Islet of Langerhans (tissue), 1 donor: ENCODE data around the gene ZNF407.

ENCODE experiments used
- FAIRE-seq: peaks from one replicate; lab custom pipeline; 2011; peaks lifted over from hg19 to GRCh38; lab: Jason Lieb, UNC

The ZNF407 gene

DNA sequence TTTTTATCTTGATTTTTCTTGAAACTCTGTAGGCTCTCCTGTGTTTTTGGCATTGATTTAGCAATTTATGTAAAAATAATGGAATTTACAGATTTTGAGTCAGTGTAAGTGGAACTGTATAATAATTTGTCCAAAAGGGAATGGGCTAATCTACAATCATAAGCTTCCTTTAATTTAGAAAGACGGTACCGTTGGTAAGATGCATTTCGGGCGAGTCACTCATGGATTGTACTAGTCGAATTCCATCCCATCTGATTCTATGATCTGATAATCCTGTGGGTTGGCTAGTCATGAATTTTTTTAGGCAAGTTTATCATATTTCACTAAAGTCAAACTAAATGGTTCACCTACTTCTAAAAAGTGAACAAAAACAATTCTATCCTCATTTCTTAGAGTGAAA is 133.4 kb downstream of the ZNF407 start:
- no peak for FAIRE-seq

DNA sequence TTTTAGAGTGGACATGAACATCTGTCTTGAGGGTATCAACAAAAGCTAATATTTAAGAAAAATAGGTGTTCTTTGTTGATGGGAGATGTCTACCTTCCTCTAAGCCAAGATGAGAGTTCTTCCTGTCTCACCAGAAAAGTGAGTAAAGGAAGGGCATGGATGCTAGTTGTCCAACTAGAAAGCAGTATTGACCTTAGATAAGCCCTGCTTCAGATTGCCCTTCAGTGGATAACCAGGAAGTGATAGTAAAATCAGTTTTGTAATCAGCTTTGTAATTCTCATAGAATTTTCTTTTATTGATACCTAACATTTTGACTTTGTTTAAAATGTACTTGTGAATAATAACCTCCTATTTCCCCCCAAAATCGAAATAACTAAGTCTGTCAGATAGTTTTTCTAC is 134.7 kb downstream of the ZNF407 start:
- no peak for FAIRE-seq

DNA sequence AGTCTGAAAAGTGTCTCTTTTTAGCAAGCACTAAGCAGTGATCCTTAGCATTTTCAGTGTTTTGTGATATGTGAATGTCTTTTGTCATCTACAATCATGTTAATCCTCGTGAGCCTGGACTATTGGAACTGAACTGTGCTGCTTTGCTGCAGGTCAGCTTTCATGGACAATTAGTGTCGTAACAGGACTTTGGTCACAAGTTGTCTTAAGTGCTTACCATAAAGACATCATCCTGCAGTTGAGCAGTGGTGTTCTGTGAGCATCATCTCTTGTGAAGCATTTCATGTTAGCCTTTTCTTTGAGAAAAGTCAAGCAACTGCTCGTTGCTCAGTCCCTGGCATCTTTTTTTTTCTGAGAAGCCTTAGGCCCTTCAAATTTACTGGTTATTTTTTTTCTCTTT is 135.9 kb downstream of the ZNF407 start:
- peak; percentile 53 for FAIRE-seq

DNA sequence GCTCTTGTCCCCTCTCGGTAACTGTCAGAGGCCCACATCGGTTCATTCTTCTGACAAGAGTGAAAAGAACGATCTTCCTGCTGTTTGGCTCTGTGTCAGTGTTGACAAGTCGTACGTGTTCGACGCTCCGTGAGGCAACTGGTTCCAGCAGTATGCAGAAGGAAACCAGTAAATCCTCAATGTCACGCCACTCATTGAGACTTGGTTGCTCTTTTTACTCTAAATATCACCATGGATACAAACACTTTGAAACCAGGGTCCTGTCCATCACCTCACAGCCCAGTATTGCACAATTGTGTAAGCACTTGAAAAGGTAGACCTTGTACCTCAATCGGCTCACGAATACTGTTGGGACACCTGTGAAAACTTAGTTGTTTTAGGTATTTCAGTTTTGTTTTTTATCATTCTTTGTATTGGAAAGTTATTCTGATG is 136.4 kb downstream of the ZNF407 start:
- FAIRE-seq, result no peak

DNA sequence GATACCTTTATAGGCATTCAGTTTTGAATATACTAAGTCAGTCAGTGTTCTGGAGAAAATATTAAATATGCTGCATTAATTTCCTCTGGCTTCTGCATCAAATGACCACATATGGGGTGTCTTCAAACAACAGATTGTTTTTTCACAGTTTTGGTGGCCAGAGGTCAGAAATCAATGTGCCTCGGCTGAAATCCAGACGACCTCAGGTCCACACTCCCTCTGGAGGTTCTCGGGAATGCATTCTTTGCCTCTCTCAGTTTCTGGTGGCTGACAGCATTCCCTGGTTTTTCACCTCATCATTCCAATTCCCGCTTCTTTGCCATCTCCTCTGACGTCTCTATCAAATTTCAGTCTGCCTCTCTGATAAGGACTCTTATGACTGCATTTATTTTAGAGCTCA is 142.3 kb downstream of the ZNF407 start:
- FAIRE-seq, result no peak

DNA sequence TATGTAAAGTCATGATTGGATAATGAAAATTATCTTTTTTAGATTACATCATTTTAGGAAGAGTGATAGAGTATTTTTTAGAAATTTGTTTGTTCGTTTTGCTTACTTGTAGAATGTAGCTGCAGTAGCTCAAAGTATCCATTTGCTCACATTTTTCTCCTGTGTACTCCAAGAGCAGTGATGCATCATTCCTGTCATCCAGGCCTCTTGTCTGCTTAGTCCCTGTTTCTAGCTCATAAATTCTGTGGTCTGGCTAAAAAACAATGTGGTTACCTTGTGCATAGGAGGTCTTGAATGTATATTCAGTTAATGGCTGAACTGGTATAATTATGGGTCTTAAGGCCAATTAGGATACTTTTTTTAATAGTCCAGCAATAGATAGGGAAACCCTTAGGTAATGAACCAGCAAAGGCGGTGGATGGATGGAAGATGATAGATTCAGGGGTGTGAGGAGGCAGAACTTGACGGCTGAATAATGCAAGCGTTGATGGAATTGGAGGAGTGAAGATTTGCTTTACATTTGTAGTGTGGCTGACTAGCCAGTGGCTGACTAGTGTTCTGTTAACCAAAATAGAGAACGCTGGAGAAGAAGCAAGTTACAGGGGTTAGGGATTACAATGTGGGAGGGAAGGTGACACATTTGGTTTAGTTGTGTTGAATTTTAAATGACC is 145.0 kb downstream of the ZNF407 start:
- no peak for FAIRE-seq

DNA sequence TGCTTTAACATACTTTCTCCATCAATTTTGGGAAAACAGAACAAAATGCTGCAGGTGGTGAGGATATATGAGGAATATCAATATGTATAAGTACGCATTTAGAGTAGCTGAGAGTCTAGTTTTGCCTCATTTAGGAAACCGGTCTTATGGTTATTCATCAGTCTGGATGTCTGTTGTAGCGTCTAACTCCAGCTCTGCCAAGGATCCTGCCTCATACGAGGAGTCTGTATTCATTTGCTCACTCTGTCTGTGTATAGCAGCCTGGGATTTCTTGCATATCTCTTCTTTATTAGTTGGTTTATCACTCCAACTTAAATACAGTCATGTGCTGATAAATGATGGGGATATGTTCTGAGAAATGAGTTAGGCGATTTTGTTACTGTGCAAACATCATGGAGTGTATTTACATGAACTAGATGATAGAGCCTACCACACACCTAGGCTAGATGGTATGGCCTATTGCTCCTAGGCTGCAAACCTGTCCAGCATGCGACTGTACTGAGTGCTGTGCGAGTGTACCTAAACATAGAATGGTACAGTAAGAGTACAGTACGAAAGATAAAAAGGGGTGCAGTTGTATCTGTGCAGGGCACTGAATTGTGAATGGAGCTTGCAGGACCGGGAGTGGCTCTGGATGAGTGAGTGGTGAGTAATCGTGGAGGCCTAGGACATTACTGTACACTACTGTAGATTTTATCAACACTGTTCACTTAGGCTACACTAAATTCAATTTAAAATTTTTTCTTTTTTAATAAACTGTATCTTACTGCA is 148.1 kb downstream of the ZNF407 start:
- FAIRE-seq, result peak; percentile 78

DNA sequence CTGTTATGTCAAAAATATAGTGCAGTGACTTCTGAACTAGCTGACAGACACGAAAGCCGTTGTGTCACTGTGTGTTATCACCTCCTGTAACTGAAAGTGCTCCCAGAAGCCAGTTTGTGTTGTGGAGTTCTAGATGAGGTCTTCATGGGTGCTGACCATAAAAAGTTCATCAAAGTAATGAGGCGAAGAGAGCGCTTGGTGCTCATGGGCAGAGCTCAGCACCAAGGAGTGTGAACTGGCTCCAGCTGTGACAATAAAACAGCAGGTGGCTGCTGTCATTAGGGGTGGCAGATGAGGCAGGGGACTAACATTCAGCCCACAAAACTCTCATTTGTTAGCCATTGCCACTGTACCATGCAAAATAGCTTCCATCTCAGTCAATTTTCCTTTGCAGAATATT is 151.1 kb downstream of the ZNF407 start:
- peak; percentile 92 for FAIRE-seq

DNA sequence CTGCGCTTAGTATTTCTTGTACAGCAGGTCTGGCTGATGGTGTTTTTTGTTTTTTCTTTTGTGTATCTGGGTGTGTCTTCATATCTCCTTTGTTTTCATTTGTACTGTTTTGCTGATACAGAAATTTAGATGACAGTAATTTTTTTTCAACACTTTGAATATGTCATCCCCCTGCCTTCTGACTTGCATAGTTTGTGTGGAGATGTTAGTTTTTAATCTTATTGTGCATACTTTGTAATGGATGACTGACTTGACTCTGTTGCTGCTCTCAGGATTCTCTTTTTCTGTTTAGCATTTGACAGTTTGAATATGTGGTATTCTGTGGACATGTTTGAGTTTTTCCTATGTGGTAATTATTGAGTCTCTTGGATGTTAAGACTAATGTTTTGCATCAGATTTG is 161.3 kb downstream of the ZNF407 start:
- FAIRE-seq, result no peak

DNA sequence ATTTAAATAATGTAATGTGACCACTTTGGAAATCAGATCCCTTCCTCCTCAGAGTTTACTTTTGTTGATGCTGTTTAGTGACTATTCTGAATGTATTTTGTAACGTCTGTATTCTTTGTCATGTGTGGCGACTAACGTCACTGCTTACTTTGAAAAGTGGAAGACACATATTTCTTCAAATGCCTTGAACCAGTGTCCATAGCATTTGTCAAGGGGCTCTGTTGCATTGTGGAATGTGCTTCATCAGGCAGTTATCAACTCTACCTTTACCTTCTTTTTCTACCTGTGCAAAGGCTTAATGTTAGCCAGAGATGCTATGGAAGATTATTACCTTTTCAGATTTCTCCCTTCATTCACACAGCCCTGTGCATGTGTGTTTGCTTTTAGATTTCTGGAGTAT is 162.4 kb downstream of the ZNF407 start:
- no peak for FAIRE-seq

DNA sequence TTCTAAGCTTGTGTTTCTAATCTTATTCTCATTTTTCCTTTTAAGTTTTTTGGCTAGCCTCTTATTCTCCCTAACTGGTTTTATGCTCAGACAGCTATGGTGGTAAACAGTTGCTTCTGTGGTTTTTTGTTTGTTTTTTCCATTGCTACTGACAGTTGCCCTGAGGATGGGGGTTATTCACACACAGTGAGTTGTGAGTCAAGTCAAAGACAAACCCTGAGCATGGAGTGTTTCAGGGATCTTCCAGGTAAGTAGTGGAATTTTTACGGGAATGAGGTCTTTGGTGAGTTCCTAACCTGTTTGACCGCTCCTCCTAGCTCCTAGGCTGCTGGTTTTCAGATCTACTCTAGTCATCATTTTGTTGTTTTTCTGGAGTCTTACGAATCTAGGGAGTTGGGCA is 162.8 kb downstream of the ZNF407 start:
- FAIRE-seq, result no peak

DNA sequence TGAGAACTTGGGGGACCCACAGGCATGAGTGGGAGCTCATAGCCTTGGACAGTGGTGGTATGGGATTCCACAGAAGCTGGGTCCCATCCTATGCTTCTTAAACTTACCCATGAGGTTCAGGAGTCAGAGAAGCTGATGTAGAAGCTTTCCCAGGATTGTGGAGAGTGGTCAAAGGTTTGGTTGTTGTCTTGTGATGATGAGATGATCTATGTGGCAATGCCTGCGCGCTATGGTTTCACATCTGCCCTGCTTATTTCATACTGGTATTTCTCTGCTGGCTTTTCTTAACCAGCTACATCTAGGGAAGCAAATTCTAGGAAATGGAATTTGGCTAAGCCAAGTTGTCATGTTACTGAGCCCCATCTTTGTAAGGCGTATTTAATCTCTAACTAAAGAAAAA is 168.6 kb downstream of the ZNF407 start:
- no peak for FAIRE-seq

DNA sequence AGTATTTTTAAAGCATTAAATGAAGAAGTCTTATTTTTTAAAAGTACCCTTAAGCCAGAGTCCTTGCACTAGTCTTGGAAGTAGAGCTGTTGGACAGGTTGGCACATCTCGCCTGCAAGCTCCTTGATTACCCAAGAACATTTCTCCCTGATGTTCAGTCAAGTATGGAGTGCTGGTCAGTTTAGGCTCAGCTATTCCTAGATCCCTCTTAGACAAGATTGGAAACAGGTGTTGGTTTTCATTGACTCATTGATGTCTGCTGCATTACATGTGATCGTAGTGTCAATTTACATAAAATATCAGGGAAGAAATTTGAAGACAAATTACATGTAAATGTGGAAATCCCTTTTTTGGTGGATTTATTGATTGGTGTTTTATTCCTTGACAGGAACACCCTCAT is 170.4 kb downstream of the ZNF407 start:
- FAIRE-seq, result no peak

DNA sequence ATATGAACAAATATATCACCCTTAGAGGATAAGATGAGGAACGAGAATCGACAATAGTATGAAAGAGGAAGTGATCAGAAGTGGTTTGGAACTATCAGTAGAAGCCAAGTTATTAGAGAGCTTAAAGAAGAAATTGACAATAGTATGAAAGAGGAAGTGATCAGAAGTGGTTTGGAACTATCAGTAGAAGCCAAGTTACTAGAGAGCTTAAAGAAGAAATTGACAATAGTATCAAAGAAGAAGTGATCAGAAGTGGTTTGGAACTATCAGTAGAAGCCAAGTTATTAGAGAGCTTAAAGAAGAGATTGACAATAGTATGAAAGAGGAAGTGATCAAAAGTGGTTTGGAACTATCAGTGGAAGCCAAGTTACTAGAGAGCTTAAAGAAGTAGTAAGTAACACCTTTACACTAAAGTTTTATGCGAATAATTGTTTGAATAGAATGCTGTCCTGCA is 175.5 kb downstream of the ZNF407 start:
- no peak for FAIRE-seq

DNA sequence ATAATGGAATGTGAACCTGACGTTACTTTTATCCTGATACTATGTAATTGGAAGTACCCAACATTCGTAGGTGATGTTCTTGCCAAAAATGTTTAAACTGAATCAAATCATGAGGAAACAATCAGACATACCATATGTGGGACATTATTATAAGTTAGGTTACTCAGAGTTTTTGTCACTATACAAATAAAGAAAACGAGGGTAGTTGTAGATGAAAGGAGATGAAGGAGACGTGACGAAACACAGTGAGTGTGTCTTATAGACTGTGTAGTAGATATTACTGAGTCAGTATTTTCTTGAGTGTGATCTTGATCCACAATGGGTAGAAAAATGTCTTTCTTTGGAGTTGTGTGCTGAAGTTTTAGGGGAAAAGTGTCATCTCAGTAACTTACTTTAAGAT is 176.8 kb downstream of the ZNF407 start:
- no peak for FAIRE-seq

DNA sequence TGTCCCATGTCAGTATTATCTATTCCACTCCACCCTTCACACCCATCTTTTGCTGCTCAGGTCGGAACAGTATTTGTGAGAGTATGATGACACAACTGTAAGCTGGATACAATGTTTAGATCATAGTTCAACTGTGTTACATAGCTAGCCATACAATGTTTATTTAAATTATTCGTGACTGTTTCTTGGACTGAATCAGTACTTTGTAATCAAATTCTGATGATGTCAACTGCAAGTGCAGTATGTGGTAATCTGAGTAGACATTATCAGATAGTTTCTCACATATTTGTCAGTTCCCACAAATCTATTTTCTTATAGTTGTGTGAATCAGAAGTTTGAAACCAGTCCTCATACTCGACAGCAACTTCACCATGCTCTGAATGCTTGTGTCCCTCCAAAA is 177.6 kb downstream of the ZNF407 start:
- FAIRE-seq, result no peak

DNA sequence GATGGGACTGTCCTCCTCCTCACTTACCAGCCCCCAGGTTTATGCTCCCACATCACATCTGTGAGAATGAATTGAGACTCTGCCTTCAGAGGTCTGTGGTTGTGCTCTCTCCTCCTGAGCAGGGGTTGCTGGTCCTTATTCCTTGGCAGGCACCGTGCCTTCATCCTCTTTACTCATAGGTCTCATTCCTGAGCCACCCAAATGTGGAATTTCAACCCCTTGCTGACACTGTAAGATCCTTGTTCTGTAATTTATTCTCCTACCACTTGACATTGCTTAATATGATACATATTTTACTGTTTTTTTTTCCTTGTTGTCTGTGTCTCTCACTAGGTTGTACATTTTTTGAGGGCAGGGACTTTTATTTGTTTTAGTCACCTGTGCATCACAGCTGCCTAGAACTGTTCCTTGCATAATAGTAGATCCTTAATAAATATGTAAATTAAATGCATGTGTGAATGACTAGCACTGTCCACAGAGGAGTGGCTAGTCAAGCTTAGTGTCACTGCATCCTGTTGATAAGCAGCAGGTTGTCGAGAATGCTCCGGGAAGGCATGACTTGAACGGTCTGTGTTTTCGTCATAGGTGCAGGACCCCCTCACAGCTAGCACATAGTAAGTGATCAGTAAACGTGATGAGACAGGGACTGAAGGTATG is 180.6 kb downstream of the ZNF407 start:
- FAIRE-seq, result no peak

DNA sequence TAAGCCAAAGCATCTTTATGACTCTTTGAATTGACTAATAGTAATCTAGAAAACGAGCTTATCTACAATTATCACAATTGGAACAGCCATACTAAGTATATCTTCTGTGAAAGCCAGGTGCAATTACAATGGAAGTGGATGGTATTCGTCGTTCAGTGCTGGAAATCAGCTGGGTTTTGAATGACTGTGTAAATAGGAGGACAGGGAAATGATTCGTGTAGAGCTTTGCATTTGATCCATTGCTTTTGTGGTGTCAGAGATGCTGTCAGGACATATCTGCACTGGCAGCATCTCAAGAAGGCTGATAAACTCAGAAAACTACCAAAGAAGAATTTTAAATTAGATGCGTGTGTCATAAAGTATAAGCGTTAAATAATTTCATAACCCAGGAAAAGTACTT is 187.1 kb downstream of the ZNF407 start:
- no peak for FAIRE-seq

DNA sequence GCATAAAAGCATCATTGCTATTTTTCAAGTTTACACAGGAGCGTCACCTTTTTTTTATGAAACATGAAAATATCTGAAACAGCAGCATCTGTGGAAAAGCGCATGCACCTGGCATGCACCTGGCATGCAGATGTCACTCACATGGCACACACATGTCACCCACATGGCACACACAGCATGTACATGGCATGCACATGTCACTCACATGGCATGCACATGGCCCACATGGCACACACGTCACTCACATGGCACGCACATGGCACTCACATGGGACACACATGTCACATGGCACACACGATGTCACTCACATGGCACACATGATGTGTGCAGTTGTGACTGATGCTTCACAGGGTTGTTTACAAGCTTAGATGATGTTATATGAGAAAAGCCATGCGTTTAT is 188.0 kb downstream of the ZNF407 start:
- FAIRE-seq, result no peak

DNA sequence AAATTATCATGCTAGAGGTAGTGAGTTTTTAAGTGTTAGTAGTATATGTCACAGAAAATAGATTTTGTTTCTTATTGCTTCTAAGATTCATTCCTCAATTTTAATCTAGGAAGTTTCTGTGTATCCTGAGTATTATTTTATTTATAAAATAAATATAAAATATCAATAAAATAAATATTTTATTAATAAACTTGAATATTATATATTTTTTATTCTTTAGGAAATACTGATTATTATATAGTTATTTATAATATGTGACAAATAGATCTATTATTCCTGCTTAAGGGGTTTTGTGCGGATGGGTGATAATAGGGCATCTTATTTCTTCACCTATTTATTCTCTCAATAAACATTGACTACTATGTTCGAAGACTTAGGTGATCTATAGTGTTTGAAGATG is 191.0 kb downstream of the ZNF407 start:
- FAIRE-seq, result no peak

DNA sequence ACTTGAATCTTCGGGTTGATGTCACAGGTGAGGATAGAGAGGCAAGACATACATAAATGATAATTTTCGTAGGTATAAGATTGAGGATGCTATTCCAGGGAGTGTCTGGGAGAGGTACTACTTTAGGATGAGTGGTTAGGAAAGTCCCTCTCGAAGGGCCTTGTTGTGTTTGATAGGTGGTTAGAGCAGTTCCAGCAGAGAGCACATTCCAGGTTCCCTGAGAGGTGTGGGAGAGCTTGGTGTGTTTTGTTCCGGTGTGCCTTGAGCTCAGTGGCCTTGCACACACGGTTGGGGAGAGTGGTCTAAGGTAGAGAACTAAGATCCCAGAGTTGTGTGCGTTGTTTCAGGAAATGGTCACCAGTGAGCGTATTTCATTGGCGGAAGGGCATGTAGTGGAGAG is 191.4 kb downstream of the ZNF407 start:
- no peak for FAIRE-seq

DNA sequence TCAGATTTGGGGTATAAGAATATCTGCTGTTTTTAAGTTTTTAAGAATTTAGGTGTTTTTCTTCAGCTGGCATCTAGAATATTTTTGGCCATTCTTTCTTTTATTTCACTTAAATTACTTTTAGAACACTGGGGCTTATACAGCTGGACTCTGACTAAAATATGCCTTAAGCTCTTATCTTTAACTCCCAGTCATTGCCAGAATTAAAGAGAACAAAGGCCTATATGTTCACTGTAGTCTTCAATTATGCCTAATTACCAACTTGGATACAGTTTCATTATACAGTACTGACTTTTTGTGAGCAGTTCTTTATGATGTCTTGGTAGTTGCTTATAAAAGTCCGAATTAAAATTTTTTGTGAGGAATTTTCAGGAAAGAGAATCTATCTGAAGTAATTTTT is 192.8 kb downstream of the ZNF407 start:
- FAIRE-seq, result no peak

DNA sequence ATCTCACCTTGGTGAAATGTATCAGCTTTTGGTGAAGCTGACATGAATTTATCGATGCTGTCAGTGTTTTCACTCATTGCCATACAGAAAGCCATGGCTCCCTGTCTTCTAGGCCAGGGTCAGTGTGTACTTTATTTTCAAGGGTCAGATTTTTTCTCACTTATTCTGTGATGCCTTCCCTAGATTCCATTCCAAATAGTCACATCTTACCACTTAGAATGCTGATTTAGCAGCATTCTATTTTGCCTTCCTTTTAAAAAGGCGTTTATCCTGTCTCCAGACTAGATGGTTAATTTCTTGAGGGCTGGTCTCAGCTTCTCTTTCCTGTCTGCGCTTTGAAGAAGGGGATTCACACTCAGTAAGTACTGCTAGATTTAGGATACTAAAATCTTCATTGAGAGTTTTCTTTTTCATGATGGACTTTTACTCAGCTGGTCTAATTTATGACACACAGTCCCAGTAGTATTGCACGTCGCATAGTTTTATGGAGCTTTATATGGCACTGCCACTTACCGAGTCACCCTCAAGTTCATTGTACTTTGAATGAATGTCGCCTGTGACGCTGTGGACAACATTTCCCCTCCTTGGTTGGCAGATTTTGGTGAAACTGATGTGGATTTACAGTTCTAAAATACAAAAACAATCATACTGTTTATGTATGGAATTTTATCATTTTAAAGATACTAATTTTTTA is 194.0 kb downstream of the ZNF407 start:
- no peak for FAIRE-seq
